NCI-H510A treated with DMSO at 0.1 percent for 48 hours (cell line): Measurements from ENCODE around the gene CDC42EP4.

Experiments
- DNase-seq: peaks from one replicate; lab custom pipeline; 2025; lab: John Stamatoyannopoulos, UW

The CDC42EP4 gene

GRCh38 chr17:73251871-73252270 is 59.9 kb downstream of the CDC42EP4 start:
- no peak for DNase-seq

DNA sequence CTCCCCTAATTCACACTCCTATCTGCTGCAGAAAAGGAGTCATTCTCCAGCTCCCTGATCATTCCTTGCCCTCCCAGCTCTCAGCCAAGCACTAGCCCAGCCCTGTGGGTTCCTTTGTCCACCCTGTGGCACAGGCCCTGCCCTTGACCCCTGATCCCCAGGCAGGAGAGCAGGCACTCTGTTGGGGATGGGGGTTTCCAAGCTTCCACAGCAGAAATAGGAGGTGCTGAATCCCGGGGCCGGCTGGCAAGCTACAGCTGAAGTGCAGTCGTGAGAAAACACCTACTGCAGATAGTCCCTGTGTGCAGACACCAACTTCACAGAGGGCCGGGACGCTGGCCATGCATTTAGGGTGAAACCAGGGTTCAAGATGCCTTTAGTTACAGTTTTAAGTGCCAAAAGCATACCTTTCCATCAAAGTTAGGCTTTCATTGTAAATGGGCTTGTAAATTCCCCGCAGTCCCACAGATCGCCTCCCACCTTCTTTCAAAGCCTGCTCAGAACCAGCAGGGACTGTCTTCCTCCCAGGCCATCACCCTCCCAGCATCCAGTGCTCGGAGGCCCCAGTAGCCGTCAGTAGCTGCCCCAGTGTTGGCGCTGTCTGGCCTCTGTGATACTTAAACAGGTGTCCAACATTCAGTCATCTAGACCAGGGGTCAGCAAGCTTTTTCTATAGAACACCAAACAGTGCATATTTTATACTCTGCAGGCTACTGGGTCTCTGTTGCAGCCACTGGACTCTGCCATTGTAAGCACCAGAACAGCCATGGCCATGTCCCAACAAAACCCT is 60.8 kb downstream of the CDC42EP4 start:
- no peak for DNase-seq

DNA sequence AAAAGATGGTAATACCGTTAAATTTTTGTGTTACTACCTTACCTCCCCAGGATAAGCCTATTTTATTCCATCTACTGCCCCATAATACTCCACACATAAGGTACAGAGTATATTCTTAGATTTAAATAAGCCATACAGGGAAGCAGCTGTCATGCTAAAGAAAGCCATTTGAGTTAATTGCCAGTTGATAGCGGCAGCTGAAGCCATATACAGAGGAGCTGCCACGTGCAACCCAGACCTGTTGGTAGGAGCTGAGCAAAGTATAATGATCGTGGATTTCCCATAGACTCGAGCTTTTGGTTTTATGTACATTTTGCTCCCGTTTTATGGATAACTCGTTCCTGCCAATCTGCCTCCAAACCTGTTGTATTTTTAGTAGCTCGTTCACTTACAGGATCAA is 62.1 kb downstream of the CDC42EP4 start:
- DNase-seq: no peak

- DNase-seq: no peak
These were observed 63.3 kb downstream of the CDC42EP4 start for GRCh38 chr17:73248532-73248931.

DNA sequence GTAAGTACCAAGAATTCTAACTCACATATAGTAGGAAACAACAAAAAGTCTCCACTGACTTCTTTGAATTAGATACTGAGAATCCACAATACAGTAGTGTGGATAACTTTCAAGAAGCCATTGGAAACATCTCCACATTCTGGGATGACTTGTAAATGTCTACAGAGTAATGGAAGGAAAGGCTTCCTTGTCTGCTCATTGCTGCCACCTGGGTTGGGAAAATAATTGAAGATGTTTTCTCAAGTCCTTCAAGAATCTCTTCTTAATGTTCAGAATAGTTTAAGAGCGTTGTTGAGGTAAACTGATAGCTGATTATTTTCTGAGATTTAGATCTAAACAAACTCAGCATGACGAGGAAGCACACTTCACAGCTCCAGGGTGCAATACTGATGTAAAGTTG is 64.1 kb downstream of the CDC42EP4 start:
- no peak for DNase-seq

- DNase-seq: no peak
These were observed 71.2 kb downstream of the CDC42EP4 start for GRCh38 chr17:73240561-73240960.

- no peak for DNase-seq
These were observed 74.1 kb downstream of the CDC42EP4 start for GRCh38 chr17:73237714-73238113.

GRCh38 chr17:73234736-73235135 is 77.1 kb downstream of the CDC42EP4 start:
- DNase-seq: no peak
